Measurements from ENCODE around the gene RTL10. TPM values are rescaled to one million over a fixed set of nuclear protein-coding genes. Genes with fewer than 3 reads are reported as not detected.

The RTL10 gene
- total RNA-seq, 1 experiment from 2014 or later, result 24.4 TPM

GRCh38 chr22:19892925-19893324 is 38.3 kb upstream of the RTL10 start:
- Histone ChIP-seq H2BK12ac (ENCODE audit: insufficient read length, low read depth, low read length) (no peak overlapping the region), H3K18ac (ENCODE audit: insufficient read length, low read depth, low read length) (no peak overlapping the region), H3K27me3 (ENCODE audit: insufficient read depth, low read length) (no peaks in the 10 kb centered on the region; the same call in 1 of the 2 replicates), H2BK20ac (ENCODE audit: low read depth, low read length, poor library complexity, severe bottlenecking) (no peak overlapping the region), H3K56ac (ENCODE audit: insufficient read length, low read depth, low read length) (no peak overlapping the region), H3K9ac (ENCODE audit: extremely low read depth, insufficient read length, low read length) (no peak overlapping the region), H3K4me1 (ENCODE audit: insufficient read depth, low read length) (peaks cover 5% of the 10 kb centered on the region; the same call in 1 of the 2 replicates), H3K14ac (ENCODE audit: insufficient read depth, low read length) (peak overlapping the region; percentile 26; the same call in 1 of the 2 replicates), H4K91ac (ENCODE audit: insufficient read length, low read depth, low read length) (no peak overlapping the region), H2BK5ac (ENCODE audit: insufficient read length, low read length) (no peak overlapping the region), H3K4ac (ENCODE audit: low read depth, low read length) (no peak overlapping the region), H3K79me1 (ENCODE audit: insufficient read depth, low read depth, low read length, poor library complexity, severe bottlenecking) (no peaks in the 10 kb centered on the region), H3K23ac (ENCODE audit: insufficient read length, low read depth, low read length) (no peak overlapping the region), H2AFZ (ENCODE audit: low read length) (no peak overlapping the region), H2BK120ac (ENCODE audit: low read depth, low read length, poor library complexity, severe bottlenecking) (no peak overlapping the region), H2BK15ac (ENCODE audit: low read depth, low read length) (no peak overlapping the region), H3K4me2 (ENCODE audit: insufficient read depth, insufficient read length, low read length) (no peak overlapping the region), H4K8ac (replicated peaks; ENCODE audit: insufficient read length, low read depth, low read length) (no peak overlapping the region), H3K23me2 (ENCODE audit: insufficient read length, low read depth, low read length, poor library complexity, severe bottlenecking) (no peaks in the 10 kb centered on the region), H3T11ph (ENCODE audit: low read length) (no peak overlapping the region), H3K27ac (ENCODE audit: insufficient read length, low read depth, low read length) (no peak overlapping the region), H4K5ac (ENCODE audit: insufficient read length, low read depth, low read length) (no peak overlapping the region), H2AK5ac (ENCODE audit: insufficient read length, low read length) (no peak overlapping the region), H3K79me2 (ENCODE audit: insufficient read depth, low read length) (no peaks in the 10 kb centered on the region), H4K20me1 (ENCODE audit: control insufficient read depth, insufficient read depth, insufficient read length) (no peaks in the 10 kb centered on the region), H3K9me3 (ENCODE audit: control insufficient read depth, low read depth, low read length) (no peaks in the 10 kb centered on the region)
- whole genome bisulfite sequencing (ENCODE audit: extremely low coverage, insufficient read length, low lambda C conversion rate), result no CpG with 5 or more reads among the region's 13 CpGs
- peaks cover 2 to 7% (median 6%) of the 10 kb centered on the region in 3 experiments; a peak in 2 of 7 replicates for H3K36me3 Mint-ChIP-seq (ENCODE audit: insufficient read depth in 1 of 3, low read depth in 3 of 3)
- no peak for DNase-seq
- H3K27me3 Mint-ChIP-seq (ENCODE audit: low read depth), result no peaks in the 10 kb centered on the region
- H3K4me3 Mint-ChIP-seq, result peak overlapping the region in 1 of 2 experiments; percentile 36; a peak in 1 of 5 replicates
- peaks cover 25 to 28% of the 10 kb centered on the region in 2 experiments for H3K4me1 Mint-ChIP-seq
- 0 out of 7 replicates have a peak overlapping the region, but pooled peaks of 1 of the 3 experiments have one; percentile 53 for H3K27ac Mint-ChIP-seq
- TF ChIP-seq, protein P1, sequence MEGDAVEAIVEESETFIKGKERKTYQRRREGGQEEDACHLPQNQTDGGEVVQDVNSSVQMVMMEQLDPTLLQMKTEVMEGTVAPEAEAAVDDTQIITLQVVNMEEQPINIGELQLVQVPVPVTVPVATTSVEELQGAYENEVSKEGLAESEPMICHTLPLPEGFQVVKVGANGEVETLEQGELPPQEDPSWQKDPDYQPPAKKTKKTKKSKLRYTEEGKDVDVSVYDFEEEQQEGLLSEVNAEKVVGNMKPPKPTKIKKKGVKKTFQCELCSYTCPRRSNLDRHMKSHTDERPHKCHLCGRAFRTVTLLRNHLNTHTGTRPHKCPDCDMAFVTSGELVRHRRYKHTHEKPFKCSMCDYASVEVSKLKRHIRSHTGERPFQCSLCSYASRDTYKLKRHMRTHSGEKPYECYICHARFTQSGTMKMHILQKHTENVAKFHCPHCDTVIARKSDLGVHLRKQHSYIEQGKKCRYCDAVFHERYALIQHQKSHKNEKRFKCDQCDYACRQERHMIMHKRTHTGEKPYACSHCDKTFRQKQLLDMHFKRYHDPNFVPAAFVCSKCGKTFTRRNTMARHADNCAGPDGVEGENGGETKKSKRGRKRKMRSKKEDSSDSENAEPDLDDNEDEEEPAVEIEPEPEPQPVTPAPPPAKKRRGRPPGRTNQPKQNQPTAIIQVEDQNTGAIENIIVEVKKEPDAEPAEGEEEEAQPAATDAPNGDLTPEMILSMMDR (conservative IDR thresholded peaks at IDR 0.05), result no peak
- H3K9me3 Mint-ChIP-seq, result no peaks in the 10 kb centered on the region

Data from H9 (cell line).